GM19467 (cell line): ENCODE data around the gene AKT2.
"Not testable (repeated sequence)": the region's sequence is repeated elsewhere in the genome, so short reads cannot be mapped to it uniquely, and the experiment has no call there.

Experiments used
- ATAC-seq: cut with Tn5 transposase; IDR thresholded peaks from one replicate; pipeline ENCODE4 v1.9.1; 2021; ENCODE audit warnings: mild to moderate bottlenecking, moderate library complexity; ENCODE audit not compliant: unreplicated experiment

AKT2 gene

DNA sequence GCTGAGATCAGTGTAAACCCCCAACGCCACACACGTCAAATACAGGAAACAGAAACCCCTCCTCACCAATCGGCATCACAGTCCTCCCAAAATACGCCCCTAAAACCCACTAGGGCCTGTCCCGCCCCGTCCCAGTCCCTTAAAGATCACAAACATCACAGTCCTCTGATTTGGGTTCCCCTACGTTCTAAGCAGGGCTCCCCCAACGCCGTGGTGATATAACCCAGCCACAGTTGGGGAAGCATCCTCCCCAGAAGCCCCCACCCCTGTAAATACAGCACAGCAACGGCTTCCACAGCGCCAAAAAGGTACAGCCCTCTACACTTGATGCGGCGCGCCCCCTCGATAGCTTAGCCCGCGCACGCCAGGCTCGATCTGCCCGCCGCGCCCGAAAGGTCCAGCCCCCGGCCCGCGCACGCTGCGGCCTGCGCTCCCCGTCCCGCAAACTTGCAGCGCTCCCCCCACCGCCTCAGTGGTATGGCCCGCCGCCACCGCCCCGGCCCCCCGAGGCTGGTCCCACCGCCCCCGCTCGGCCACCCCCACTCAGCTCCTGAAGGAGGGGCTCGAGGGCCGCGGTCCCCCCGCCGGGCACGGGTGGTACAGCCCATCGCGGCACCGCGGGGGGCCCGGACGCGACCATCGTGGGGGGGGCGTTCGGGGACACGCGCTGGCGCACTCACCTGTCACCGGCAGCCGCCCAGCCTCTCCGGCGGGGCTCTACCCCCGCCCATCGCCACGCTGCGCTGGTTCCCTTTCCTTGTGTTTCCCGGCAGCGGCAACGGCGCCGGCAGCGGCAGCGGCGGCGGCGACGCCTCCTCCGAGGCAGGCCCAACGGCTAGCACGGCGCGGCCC is at the start of gene AKT2:
AKT2 (minus strand) TSS at position 845 of the 852 bp plus-strand sequence. CDS start 20,078 bp downstream, outside the sequence.
- peak; percentile 26 for ATAC-seq

DNA sequence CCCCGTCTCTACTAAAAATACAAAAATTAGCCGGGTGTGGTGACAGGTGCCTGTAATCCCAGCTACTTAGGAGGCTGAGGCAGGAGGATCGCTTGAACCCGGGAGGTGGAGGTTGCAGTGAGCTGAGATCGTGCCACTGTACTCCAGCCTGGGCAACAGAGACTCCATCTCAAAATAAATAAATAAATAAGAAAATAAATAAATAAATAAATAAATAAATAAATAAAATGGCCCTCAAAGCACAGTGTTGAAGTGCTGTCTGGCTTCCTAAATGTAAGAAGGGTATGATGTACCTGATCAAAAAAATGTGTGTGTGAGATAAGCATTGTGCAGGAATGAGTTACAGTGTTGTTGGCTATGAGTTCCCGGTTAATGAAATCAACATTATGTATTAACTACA is 47.9 kb upstream of the AKT2 start:
- ATAC-seq = not testable (repeated sequence)

DNA sequence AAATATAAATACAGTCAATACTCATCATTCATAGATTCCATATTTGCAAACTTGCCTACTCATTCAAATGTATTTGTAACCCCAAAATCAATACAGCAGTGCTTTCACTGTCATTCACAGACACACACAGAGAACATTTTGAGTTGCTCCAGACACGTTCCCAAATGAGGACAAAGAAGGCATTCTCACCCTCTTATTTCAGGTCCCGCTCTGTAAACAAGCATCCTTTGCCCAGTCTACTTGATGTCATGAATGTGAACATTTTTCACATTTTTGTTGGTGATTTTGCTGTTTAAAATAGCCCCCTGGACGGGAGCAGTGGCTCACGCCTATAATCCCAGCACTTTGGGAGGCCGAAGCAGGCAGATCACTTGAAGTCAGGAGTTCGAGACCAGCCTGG is 47.5 kb upstream of the AKT2 start:
- no peak for ATAC-seq

DNA sequence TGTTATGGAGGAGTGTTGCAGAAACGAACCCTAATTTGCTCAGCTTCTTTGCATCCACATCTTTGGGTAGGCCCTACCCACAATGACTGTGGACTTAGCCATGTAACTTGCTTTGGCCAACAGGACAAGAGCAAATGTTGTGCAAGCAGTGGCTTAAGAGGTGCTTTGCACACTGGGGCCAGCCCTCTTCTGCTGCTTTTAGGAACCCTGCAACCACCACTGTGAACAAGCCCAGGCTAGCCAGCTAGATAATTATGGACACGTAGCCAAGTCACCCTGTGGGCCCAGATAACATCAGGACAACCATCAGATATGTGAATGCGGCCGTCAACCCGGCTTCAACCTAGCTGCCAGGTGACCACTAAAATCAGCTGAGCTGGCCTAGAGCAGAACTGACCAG is 45.9 kb upstream of the AKT2 start:
- no peak for ATAC-seq

DNA sequence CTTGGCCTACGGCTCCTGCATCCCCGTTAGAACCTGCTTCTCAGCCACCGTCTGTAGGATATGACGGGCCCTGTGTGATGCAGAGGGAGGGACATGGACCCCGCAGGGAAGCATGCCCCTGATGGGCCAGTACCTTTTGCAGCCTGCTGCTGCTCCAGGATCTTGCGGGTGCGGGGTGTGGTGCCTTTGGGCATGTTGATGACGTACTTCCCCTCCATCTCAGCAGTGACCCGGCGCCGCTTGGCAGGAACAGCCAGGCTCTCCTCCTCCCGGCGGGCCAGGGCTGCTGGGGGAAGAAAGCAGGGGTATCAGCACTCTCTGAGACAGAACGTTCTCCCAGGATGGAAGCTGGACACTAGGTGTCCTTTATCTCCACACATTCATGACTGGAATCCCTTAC is 41.1 kb upstream of the AKT2 start:
- ATAC-seq = no peak

DNA sequence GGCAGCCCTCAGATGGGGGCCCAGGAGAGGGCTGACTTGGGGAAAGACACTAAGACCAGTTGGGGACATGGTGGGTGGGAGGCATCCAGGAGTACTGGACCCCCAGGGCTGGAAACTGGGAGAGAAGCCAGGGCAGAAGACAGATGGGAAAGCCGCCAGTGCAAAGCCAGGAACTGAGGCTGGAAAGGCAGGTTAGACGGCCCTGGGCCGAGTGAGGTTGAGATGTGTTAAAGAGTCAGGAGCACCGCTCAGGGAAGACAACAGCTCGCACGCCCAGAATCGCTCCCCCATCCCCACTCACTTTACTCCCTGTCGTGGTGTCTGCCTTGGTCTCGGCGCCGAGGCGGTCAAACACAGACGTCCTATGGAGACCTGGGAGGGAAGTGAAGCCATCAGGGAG is 38.6 kb upstream of the AKT2 start:
- ATAC-seq = no peak

DNA sequence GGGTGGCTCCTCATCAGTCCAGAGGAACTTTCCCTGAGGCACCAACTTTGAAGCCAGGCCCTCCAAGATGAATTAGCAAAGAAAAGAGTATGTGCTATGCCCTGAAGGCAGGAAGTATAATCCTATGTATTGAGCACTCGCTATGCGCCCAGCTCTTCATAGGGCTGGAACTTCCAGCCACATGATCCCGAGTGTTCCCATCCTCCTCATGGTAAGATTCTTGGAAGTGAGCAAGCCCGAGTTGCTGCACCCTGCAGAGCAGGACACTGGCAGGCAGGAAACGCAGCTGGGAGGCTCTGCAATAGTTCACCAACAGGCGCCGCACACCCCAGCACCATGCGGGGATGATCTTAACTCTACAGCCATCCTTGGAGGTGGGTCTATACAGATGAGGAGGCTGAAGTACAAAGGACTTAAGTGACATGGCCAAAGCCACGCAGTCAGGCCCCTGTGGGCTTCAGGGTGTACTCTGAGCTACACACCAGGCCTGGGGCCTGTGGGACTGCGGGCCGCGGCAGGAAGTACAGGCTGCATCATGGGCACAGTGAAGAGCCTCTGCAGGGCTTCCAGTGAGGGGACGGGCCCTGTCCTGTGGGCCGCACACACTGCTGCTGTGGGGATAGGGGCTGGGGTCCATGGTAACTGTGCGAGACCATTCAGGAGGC is 37.9 kb upstream of the AKT2 start:
- no peak for ATAC-seq

DNA sequence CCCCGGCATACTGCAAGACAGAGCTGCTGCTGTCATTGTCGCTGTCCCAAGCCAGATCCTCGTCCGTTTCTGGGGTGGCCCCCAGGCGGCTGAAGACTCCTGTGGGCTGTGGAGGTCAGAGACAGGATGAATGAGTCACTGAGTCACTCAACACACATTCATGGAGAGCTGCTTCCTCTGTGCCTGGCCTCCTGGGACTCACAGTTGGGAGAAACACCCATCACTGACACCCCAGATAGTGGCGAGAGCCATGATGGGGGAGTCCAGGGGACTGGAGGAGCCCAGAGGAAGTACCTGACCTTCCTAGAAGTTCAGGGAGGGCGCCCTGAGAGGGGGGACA is 37.1 kb upstream of the AKT2 start:
- no peak for ATAC-seq

DNA sequence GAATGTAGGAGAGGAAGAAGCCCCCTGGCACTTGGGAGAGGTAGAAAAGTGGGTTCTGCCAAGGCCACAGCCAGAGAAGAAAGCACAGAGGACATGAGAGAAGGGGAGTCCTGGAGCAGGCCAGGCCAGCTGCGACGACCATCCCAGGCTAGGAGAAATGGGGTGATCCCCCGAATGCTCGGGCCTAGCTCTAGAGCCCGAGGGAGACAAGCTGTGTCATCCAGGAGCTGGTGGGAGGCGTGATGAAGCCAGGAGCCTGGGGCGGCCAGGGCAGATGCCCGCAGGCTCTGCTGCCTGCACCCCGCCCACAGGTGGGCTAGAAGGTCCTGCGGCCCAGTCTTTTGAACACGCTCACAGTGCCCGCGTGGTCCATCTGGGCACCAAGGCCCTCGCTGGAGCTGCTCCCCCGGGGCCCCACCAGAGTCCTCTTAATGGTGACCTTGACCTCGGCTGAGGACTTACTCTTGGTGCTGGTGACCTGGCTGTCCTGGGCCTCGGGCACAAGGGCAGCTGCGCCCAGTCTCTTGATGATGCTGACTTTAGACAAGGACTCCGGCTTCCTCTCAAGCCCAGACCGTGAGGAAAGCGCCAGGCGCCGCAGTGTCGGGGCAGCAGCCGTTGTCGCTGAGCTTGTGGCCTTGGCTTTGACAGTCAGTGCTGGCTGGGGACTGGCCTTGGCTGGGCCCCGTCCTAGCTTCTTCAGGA is 36.6 kb upstream of the AKT2 start:
- no peak for ATAC-seq

DNA sequence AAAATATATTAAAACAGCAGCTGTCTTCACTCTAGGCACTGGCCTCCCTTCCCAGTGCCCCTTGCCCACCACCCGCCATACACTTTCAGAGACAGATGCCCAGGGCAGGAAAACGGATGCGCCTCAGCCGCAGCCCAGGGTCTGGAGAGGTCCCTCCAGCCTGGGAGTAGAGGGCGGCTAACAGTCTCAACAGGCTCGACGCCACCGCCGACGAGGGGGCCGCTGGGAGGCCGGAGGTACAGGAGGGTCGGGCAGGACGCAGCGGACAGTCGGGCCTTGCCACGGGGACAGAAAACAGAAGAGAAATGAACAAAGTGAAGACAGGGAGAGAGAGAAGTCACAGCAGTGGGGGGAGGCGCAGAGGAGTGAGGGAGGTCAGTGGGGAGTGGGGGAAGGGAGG is 35.9 kb upstream of the AKT2 start:
- ATAC-seq = no peak

DNA sequence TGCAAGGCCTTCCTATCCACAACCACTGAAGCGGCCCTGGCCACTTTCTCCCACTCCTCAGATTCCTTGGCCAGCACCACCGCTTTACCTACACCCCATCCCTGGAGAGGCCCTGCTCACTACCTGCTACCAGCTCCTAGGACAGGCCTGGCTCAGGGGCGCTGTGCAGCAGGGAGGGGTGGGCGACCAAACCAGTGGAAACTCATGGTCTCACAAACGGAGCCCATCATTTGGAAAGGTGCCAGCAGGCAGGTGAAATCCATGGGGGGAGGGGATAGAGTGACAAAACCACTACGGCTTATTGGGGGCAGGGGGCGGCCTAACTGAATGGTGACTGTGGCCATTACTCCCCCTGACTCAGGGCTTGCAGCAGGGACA is 35.4 kb upstream of the AKT2 start:
- no peak for ATAC-seq

DNA sequence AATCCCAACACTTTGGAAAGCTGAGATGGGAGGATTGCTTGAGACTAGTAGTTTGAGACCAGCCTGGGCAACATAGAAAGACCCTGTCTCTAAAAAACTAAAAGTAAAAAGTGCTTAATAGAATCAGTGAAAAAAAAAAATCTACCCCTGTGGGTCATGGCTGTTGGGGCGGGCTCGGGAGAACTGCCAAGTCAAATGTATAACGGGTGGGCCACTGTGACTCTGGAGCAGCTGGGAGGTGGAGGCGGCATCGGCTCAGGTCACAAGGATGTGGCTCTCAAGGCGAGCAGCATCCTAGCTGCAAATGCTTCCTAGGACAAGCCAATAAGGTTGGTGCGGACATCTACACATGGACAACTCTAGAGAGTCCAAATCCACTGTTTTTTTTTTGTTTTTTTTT is 32.2 kb upstream of the AKT2 start:
- no peak for ATAC-seq

DNA sequence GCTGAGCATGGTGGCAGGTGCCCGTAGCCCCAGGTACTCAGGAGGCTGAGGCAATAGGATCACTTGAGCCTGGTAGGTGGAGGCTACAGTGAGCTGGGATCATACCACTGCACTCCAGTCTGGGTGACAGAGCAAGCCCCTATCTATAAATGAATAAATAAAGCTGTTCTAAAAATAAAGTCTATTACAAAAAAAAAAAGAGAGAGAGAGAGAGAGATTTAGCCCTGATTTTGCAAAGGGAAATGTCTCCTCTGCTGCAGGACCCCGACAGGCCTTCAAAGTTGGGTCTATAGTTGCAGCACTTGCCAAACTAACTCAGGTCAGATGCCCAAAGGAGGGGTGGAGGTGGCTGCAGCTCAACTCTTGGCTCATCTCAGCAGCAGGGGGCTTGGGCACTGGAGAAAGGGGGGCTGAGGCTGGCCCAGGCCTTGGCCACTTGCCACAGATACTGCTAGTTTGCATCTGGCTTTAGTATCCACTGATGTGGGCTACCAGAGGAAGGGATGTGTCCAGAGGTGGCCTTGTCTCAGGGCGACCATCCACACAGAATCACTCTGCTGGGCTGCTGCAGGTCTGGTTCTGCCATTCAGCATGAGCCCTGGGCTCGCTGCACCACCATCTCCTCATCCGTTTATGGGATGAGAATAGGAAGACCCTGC is 30.8 kb upstream of the AKT2 start:
- ATAC-seq = no peak

DNA sequence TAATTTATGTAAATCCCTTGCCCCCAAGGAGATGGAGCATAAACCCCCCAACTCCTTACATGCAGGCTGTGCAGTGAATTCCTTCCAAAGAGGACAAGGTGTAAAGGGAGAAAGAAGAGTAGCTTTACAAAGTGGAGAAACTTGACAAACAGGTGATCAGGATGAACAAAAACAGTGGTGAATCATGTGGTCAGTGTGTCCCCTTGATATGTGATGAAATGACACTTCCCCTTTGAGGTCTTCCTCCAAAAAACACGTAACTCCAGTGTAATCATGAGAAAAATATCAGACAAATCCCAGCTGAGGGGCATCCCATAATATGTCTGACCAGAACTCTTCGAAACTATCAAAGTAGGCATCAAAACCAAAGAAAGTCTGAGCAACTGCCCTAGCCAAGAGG is 29.5 kb upstream of the AKT2 start:
- ATAC-seq = no peak

DNA sequence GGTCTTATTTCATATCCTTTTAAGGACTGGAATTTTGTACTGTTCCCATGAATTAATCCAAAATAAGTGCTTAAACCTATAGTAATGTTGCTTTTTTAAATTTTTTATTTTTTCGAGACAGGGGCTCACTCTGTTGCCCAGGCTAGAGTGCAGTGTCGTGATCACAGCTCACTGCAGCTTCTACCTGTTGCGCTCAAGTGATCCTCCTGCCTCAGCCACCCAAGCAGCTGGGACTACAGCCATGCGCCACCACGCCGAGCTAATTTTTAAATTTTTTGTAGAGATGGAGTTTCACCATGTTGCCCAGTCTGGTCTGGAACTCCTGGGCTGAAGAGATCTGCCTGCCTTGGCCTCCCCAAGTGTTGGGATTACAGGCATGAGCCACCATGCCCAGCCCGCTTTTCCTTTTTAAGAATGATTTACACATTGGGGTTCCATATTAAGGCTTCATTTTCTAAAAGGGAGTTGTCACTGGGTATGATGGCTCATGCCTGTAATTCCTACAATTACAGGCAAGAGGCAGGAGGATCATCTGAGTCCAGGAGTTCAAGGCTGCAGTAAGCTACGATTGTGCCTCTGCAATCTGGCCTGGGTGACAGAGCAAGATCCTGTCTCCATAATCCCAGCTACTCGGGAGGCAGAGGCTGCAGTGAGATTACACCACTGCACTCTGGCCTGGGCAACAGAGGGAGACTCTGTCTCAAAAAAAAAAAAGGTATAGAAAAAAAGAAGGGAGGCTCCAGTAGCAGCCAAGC is 28.3 kb upstream of the AKT2 start:
- ATAC-seq = no peak

DNA sequence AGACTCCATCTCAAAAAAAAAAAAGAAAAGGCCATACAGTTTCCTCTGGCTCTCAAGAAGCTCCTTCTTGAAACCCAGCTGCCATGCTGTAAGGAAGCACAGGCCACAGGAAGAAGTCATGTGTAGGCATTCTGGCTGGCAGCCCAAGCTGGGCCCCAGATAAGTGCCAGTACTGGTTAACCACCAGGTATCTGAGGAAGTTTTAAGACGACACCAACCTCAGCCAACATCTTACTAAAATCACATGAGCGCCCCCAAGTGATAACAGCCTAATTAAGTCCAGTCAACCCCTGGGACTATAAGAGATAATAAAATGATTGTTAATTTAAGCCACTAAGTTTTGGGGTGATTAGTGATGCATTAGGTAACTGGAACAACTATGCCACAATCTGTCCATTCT is 27.4 kb upstream of the AKT2 start:
- no peak for ATAC-seq

DNA sequence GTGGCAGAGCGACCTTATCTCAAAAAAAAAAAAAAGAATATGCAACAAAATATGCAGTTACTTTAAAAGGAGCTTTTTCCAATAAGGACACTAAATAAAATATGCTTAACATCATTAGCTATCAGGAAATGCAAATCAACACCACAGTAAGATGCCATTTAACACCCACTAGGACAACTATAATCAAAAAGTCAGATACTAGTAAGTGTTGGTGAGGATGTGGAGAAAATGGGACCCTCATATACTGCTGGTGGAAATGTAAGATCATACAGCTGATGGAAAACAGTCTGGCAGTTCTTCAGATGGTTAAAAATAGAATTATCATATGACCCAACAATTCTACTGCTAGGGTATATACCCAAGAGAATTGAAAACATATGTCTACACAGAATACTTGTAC is 24.5 kb upstream of the AKT2 start:
- no peak for ATAC-seq

DNA sequence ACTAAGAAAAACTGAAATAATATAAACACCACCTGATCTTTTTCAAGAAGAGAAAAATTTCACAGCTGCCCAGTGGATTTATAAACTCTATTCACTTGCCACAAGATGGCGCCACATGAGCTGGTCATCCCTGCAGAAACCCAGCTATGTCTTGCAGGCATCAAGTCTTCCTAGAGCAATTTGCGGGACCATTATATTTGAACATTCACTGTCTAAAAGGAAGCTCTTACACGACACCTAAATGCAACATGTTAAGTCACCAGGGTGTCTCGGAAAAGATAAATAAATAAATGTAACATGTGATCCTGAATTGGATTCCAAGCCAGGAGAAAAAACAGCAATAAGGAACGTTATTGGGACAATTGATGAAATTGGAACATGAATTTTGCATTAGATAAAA is 20.3 kb upstream of the AKT2 start:
- ATAC-seq = no peak

DNA sequence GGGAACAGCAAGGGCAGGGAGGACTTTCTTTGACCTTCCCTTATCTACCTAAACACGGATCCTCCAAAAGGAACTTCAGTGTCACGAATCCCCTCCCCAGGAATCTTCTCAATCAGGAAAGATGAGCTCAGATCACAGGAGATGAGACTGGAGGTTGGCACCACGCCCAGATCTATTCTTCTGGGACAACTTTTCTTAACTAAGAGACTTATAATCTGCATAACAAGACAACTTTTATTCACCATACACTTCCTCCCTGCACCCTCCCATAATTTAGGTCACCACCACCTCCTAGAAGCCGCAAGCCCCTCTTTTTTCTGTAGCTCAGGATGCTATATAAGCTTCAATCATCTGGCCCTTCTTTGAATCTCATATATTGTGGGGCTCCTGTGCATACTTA is 19.2 kb upstream of the AKT2 start:
- ATAC-seq = no peak

DNA sequence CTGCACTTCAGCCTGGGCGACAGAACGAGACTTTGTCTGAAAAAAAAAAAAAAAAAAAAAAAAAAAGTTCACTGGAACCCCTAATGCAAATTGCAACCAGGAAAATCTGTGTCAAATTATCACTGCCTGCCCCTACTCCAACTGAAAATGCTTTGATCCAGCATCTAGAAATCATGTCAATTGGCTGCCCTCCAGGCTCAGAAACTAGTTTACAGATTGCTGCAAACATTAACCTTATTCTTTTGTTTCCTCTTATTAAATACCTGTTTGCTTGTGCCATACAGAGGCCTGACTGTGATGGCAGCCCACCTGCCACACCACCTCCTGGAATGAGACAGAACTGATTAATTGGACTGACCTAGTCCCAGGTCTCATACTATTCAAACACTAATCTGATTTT is 18.6 kb upstream of the AKT2 start:
- no peak for ATAC-seq
